ACC112 (cell line): ENCODE data around the gene CNEP1R1.

ENCODE experiments used
- H2AFZ ChIP-seq: fragments of 200-600 bp; sonication (generic); one replicate; pipeline ENCODE4 v1.6.0; 2017; ENCODE audit warnings: antibody characterized with exemption, low read length; ENCODE audit not compliant: unreplicated experiment
- H3K27ac ChIP-seq: fragments of 200-600 bp; sonication (generic); 2 replicates; pipeline ENCODE4 v1.5.1; 2014; ENCODE audit warnings: low read depth, mild to moderate bottlenecking, antibody characterized with exemption, low read length, moderate library complexity
- H3K27me3 ChIP-seq: fragments of 200-600 bp; sonication (generic); 2 replicates; pipeline ENCODE4 v1.6.1; 2014; ENCODE audit warnings: mild to moderate bottlenecking, antibody characterized with exemption, low read length, moderate library complexity, mixed read lengths; ENCODE audit not compliant: insufficient read depth
- H3K36me3 ChIP-seq: fragments of 200-600 bp; sonication (generic); 2 replicates; pipeline ENCODE4 v1.6.1; 2016; ENCODE audit warnings: mild to moderate bottlenecking, antibody characterized with exemption, low read length, moderate library complexity, mixed read lengths; ENCODE audit not compliant: insufficient read depth
- H3K4me1 ChIP-seq: fragments of 200-600 bp; sonication (generic); one replicate; pipeline ENCODE4 v1.6.1; 2016; ENCODE audit warnings: low read length, mixed read lengths; ENCODE audit not compliant: insufficient read depth, unreplicated experiment, control insufficient read depth
- H3K4me3 ChIP-seq: fragments of 200-600 bp; sonication (generic); 2 replicates; pipeline ENCODE4 v1.5.1; 2014; ENCODE audit warnings: mild to moderate bottlenecking, low read depth, low read length
- H3K79me2 ChIP-seq: fragments of 200-600 bp; sonication (generic); one replicate; pipeline ENCODE4 v1.6.0; 2016; ENCODE audit warnings: low read length; ENCODE audit not compliant: control insufficient read depth, unreplicated experiment, insufficient read depth

Gene CNEP1R1

GRCh38 chr16:50079397-50080140 is 54.5 kb downstream of the CNEP1R1 start:
- Histone ChIP-seq H3K27ac (no peak overlapping the region), H3K36me3 (0 out of 2 replicates have a peak, but pooled peaks cover 7% of the 10 kb centered on the region), H3K4me3 (no peak overlapping the region), H2AFZ (no peak overlapping the region), H3K27me3 (no peaks in the 10 kb centered on the region), H3K4me1 (no peaks in the 10 kb centered on the region), H3K79me2 (no peaks in the 10 kb centered on the region)

DNA sequence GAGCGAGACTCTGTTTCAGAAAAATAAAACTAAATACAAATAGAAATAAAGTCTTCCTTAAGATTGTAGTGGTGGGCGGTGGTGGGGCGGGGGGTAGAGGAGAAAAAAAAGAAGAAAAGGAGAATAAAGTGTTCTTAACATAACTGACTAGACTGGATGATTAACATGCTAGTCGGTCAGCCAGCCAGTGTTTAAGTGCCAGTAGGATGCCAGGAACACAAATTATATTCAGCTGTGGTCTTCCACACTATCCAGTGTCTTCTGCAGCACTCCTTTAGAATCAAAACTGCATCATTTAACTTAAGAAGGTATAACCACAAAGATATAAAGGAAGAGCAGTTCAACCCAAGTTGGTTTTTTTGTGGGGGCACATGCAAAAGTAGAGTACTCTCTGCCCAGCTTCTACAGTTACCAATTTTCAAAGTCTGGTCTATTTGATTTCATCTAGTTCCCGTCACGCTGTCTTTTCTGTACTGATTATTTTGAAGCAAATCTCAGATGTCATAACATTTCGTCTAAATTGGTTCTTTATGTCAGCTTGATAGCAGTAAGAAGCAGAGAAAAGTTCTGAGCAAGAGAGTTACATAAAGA is 56.5 kb downstream of the CNEP1R1 start:
- no peak overlapping the region for H3K4me3 ChIP-seq
- H2AFZ ChIP-seq: no peak overlapping the region
- H3K27ac ChIP-seq: no peak overlapping the region
- H3K27me3 ChIP-seq: no peaks in the 10 kb centered on the region
- H3K36me3 ChIP-seq: 0 out of 2 replicates have a peak, but pooled peaks cover 7% of the 10 kb centered on the region
- no peaks in the 10 kb centered on the region for H3K4me1 ChIP-seq
- H3K79me2 ChIP-seq: no peaks in the 10 kb centered on the region

GRCh38 chr16:50083996-50084395 is 59.0 kb downstream of the CNEP1R1 start:
- H3K4me1 ChIP-seq: no peaks in the 10 kb centered on the region
- no peak overlapping the region for H2AFZ ChIP-seq
- no peaks in the 10 kb centered on the region for H3K79me2 ChIP-seq
- no peaks in the 10 kb centered on the region for H3K27me3 ChIP-seq
- H3K36me3 ChIP-seq: peaks cover 11% of the 10 kb centered on the region
- no peak overlapping the region for H3K27ac ChIP-seq
- no peak overlapping the region for H3K4me3 ChIP-seq

DNA sequence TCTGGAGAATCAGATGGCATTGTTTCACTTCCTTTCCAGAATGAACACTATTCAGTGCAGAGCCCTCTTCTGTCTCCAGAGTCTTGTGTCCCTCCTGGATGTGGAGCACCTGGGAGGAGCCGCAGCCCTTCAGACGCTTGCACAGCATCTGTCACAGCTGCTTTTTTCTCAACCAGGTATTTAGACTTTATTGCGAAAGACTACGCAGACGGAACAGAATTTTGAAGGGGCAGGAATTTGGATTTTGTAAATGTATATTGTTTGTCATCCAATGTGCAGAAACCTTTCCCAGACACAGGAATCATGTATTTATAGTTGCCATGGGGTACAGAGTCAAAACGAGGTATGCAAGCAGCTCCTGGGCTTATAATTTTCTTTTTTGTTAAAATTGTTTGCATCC is 61.2 kb downstream of the CNEP1R1 start:
- Histone ChIP-seq H3K79me2 (no peaks in the 10 kb centered on the region), H3K4me3 (no peak overlapping the region), H2AFZ (no peak overlapping the region), H3K36me3 (peaks cover 6% of the 10 kb centered on the region), H3K4me1 (no peaks in the 10 kb centered on the region), H3K27ac (no peak overlapping the region), H3K27me3 (no peaks in the 10 kb centered on the region)
